Measurements from ENCODE around the gene MOCS1. TPM values are rescaled to one million over a fixed set of nuclear protein-coding genes. Genes with fewer than 3 reads are reported as not detected.

Gene MOCS1
- total and polyA plus RNA-seq, 4 donors, result 10.3 to 23.0 (median 19.2) TPM

DNA sequence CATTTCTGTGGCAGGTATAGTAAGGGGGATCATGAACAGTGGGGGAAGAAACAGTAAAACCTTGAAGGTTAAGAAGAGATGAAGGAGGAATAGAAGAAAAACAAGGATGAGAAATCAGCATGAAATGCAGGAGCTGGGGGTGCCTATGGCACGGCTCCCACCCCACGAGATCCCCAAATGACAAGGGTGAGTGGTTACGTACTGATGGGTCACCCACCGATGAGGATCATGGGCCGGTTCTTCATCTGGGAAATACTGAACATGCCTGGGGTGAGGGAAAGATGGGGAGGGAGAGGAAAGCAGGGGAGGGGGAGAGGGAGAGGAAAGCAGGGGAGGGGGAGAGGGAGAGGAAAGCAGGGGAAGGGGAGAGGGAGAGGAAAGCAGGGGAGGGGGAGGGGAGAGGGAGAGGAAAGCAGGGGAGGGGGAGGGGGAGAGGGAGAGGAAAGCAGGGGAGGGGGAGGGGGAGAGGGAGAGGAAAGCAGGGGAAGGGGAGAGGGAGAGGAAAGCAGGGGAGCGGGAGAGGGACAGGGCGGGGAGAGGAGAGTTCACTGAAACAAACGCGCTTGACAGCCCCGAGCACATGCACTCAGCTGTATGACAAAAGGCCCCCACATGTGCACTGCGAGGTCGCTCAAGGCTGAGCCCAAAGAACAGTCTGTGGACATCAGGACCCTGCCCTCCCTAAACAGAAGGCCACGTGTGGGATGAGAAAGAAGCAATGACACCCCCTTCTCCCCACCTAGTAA lies 25.3 kb downstream of the MOCS1 start:
- no peaks in the 10 kb centered on the region for H3K27me3 ChIP-seq (ENCODE audit: control insufficient read depth in 3 of 3, insufficient read depth in 3 of 3, low read length in 2 of 3)
- 86 to 93% methylated on average over 13 of the region's 13 CpGs for WGBS, 2 donors
- no peak overlapping the region for H3K4me3 ChIP-seq
- TF ChIP-seq, protein P1, sequence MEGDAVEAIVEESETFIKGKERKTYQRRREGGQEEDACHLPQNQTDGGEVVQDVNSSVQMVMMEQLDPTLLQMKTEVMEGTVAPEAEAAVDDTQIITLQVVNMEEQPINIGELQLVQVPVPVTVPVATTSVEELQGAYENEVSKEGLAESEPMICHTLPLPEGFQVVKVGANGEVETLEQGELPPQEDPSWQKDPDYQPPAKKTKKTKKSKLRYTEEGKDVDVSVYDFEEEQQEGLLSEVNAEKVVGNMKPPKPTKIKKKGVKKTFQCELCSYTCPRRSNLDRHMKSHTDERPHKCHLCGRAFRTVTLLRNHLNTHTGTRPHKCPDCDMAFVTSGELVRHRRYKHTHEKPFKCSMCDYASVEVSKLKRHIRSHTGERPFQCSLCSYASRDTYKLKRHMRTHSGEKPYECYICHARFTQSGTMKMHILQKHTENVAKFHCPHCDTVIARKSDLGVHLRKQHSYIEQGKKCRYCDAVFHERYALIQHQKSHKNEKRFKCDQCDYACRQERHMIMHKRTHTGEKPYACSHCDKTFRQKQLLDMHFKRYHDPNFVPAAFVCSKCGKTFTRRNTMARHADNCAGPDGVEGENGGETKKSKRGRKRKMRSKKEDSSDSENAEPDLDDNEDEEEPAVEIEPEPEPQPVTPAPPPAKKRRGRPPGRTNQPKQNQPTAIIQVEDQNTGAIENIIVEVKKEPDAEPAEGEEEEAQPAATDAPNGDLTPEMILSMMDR (IDR thresholded peaks at IDR 0.05; ENCODE audit: control extremely low read depth, extremely low read depth), result no peak
- no peak for ATAC-seq (ENCODE audit: insufficient read depth, low FRiP score)
- no peaks in the 10 kb centered on the region for H3K4me1 ChIP-seq (ENCODE audit: control insufficient read depth in 5 of 5, insufficient read depth in 5 of 5, low read length in 5 of 5)
- H3K9ac ChIP-seq (ENCODE audit: insufficient read depth in 1 of 2, low read length in 2 of 2), result no peak overlapping the region
- DNase-seq, result no peak
- H3K36me3 ChIP-seq (ENCODE audit: control insufficient read depth in 4 of 4, insufficient read depth in 4 of 4, low read length in 4 of 4), result peaks cover 0 to 27% (median 4%) of the 10 kb centered on the region in 4 donors
- no peak overlapping the region for H3K27ac ChIP-seq (ENCODE audit: low read depth in 1 of 2, low read length in 1 of 2)
- H3K9me3 ChIP-seq (ENCODE audit: control insufficient read depth in 4 of 4, insufficient read depth in 3 of 4, low read length in 3 of 4), result no peaks in the 10 kb centered on the region

DNA sequence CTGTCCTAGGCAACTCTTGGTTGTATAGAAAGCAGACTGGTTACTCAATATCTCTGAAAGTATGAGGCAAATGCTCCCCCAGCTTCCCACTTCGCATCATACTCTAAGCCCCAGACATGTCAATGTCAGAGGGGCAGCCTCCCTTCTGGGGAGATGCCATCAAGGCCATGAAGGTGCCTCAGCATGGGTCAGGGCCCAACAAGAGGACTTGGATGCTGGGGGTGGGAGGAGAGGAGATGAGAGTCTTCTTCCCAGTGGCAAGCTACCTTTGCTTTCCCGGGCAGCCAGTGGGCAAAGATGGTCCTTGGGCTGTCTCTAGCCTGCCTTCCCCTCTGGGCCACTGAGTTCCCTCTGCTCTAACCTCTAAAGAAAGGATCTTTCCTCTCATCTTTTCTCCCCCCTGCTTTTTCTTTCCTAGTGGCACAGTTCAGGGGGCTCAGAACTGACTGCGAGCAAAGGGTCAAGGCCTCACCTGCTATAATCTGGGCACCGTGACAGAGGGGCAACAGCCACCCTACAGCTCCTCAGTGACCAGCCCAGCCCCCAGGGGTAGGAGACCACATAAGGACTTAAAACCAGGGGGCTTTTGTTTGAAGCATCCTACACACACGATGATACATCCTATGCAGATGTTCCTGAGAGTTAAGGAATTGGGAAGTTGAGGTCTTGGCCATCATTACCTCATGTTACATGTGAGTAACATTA lies 26.2 kb downstream of the MOCS1 start:
- peaks cover 0 to 24% (median 6%) of the 10 kb centered on the region in 4 donors for H3K36me3 ChIP-seq (ENCODE audit: control insufficient read depth in 4 of 4, insufficient read depth in 4 of 4, low read length in 4 of 4)
- 92 to 93% methylated on average over 5 of the region's 5 CpGs for WGBS, 2 donors
- no peak for ATAC-seq (ENCODE audit: insufficient read depth, low FRiP score)

GRCh38 chr6:39906318-39906761 lies 27.9 kb downstream of the MOCS1 start:
- DNase-seq, result no peak
- H3K9me3 ChIP-seq (ENCODE audit: control insufficient read depth in 4 of 4, insufficient read depth in 3 of 4, low read length in 3 of 4), result no peaks in the 10 kb centered on the region
- ATAC-seq (ENCODE audit: insufficient read depth, low FRiP score), result no peak
- H3K9ac ChIP-seq (ENCODE audit: insufficient read depth in 1 of 2, low read length in 2 of 2), result no peak overlapping the region
- no peaks in the 10 kb centered on the region for H3K27me3 ChIP-seq (ENCODE audit: control insufficient read depth in 3 of 3, insufficient read depth in 3 of 3, low read length in 2 of 3)
- H3K36me3 ChIP-seq (ENCODE audit: control insufficient read depth in 4 of 4, insufficient read depth in 4 of 4, low read length in 4 of 4), result peaks cover 4 to 19% (median 10%) of the 10 kb centered on the region in 4 donors
- H3K4me1 ChIP-seq (ENCODE audit: control insufficient read depth in 5 of 5, insufficient read depth in 5 of 5, low read length in 5 of 5), result no peaks in the 10 kb centered on the region
- no peak overlapping the region for H3K27ac ChIP-seq (ENCODE audit: low read depth in 1 of 2, low read length in 1 of 2)
- no peak overlapping the region for H3K4me3 ChIP-seq
- 86 to 92% methylated on average over 13 of the region's 13 CpGs for whole genome bisulfite sequencing, 2 donors
- TF ChIP-seq, protein P1 (IDR thresholded peaks at IDR 0.05; ENCODE audit: control extremely low read depth, extremely low read depth), result no peak

More for the DNA sequence above, 26.2 kb downstream of the MOCS1 start:
- no peak for DNase-seq
- Histone ChIP-seq H3K9me3 (ENCODE audit: control insufficient read depth in 4 of 4, insufficient read depth in 3 of 4, low read length in 3 of 4) (no peaks in the 10 kb centered on the region), H3K27ac (ENCODE audit: low read depth in 1 of 2, low read length in 1 of 2) (no peak overlapping the region), H3K4me3 (no peak overlapping the region), H3K27me3 (ENCODE audit: control insufficient read depth in 3 of 3, insufficient read depth in 3 of 3, low read length in 2 of 3) (no peaks in the 10 kb centered on the region), H3K4me1 (ENCODE audit: control insufficient read depth in 5 of 5, insufficient read depth in 5 of 5, low read length in 5 of 5) (no peaks in the 10 kb centered on the region), H3K9ac (ENCODE audit: insufficient read depth in 1 of 2, low read length in 2 of 2) (no peak overlapping the region)
- TF ChIP-seq, protein P1 (IDR thresholded peaks at IDR 0.05; ENCODE audit: control extremely low read depth, extremely low read depth), result no peak

All from lung (tissue), 12 donors.